Measurements from ENCODE around the gene DCLRE1A. TPM values are rescaled to one million over a fixed set of nuclear protein-coding genes. Genes with fewer than 3 reads are reported as not detected.

DCLRE1A gene
- total RNA-seq, 1 donor from 2014 or later: 7.1 TPM

Other genes with a start within 250 kb of the DCLRE1A start
- not detected for gene NRAP, start 190.0 kb downstream of the DCLRE1A start, total RNA-seq
- gene CASP7, start 174.2 kb downstream of the DCLRE1A start, total RNA-seq: 36.3 TPM
- gene PLEKHS1, start 102.4 kb downstream of the DCLRE1A start, total RNA-seq: 7.0 TPM
- gene NHLRC2, start 579 bp upstream of the DCLRE1A start, total RNA-seq: 43.6 TPM
- gene ADRB1, start 189.8 kb upstream of the DCLRE1A start, total RNA-seq: 35.6 TPM